Measurements from ENCODE around the gene ESRP2.

GRCh38 chr16:68255712-68256111, 19.8 kb upstream of the ESRP2 start:
- TF ChIP-seq CTCF (IDR thresholded peaks at IDR 0.05; ENCODE audit: extremely low read depth in 1 of 2, insufficient read depth in 1 of 2, low read depth in 1 of 2, low read length in 2 of 2) (no peak), JUN (IDR thresholded peaks at IDR 0.05; ENCODE audit: borderline replicate concordance, insufficient read depth, insufficient read length, low read depth) (no peak), POLR2AphosphoS5 (IDR thresholded peaks at IDR 0.05; ENCODE audit: insufficient read depth, low read depth, low read length) (no peak), EZH2 (IDR thresholded peaks at IDR 0.05; ENCODE audit: borderline replicate concordance, low read depth, low read length, severe bottlenecking) (no peak), MAX (IDR thresholded peaks at IDR 0.05; ENCODE audit: insufficient read depth, insufficient read length) (no peak)
